ENCODE data around the gene PJA1. TPM values are rescaled to one million over a fixed set of nuclear protein-coding genes. Genes with fewer than 3 reads are reported as not detected.

The PJA1 gene
- total RNA-seq, 1 donor from 2014 or later, result 37.8 TPM

DNA sequence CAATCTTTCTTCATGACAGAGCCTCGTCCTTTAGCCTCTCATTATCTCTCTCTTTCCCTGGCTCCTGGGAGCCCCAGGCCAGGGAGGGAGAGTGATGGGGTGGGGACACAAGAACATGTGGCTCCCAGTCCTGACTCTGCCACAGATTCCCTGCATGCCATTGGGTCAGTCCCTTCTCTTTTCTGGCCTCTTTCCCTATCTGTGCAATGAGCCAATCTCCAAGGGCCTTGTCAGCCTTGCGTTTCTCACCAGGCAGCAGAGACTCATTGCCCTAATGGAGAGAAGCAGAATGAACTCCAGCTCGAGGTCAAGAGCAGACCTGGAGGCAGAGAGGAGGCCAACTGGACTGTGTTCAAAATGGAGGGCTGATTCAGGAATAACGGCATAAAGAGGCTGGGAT, 38.4 kb upstream of the PJA1 start:
- H3K27me3 ChIP-seq (ENCODE audit: control insufficient read depth, insufficient read depth, low read length), result no peaks in the 10 kb centered on the region
- H3K36me3 ChIP-seq (ENCODE audit: control insufficient read depth, insufficient read depth, low read length), result no peaks in the 10 kb centered on the region
- TF ChIP-seq, protein P1, sequence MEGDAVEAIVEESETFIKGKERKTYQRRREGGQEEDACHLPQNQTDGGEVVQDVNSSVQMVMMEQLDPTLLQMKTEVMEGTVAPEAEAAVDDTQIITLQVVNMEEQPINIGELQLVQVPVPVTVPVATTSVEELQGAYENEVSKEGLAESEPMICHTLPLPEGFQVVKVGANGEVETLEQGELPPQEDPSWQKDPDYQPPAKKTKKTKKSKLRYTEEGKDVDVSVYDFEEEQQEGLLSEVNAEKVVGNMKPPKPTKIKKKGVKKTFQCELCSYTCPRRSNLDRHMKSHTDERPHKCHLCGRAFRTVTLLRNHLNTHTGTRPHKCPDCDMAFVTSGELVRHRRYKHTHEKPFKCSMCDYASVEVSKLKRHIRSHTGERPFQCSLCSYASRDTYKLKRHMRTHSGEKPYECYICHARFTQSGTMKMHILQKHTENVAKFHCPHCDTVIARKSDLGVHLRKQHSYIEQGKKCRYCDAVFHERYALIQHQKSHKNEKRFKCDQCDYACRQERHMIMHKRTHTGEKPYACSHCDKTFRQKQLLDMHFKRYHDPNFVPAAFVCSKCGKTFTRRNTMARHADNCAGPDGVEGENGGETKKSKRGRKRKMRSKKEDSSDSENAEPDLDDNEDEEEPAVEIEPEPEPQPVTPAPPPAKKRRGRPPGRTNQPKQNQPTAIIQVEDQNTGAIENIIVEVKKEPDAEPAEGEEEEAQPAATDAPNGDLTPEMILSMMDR (IDR thresholded peaks at IDR 0.05; ENCODE audit: insufficient read depth, low read length, poor library complexity, severe bottlenecking), result no peak
- DNase-seq (ENCODE audit: low read depth), result no peak
- H3K4me3 ChIP-seq (ENCODE audit: low read depth, low read length), result no peak overlapping the region

GRCh38 chrX:69197690-69198089, 32.4 kb upstream of the PJA1 start:
- H3K4me3 ChIP-seq (ENCODE audit: low read depth, low read length), result no peak overlapping the region
- H3K27me3 ChIP-seq (ENCODE audit: control insufficient read depth, insufficient read depth, low read length), result peaks cover 13% of the 10 kb centered on the region
- TF ChIP-seq, protein P1 (IDR thresholded peaks at IDR 0.05; ENCODE audit: insufficient read depth, low read length, poor library complexity, severe bottlenecking), result no peak
- no peak for DNase-seq (ENCODE audit: low read depth)
- H3K36me3 ChIP-seq (ENCODE audit: control insufficient read depth, insufficient read depth, low read length), result no peaks in the 10 kb centered on the region

DNA sequence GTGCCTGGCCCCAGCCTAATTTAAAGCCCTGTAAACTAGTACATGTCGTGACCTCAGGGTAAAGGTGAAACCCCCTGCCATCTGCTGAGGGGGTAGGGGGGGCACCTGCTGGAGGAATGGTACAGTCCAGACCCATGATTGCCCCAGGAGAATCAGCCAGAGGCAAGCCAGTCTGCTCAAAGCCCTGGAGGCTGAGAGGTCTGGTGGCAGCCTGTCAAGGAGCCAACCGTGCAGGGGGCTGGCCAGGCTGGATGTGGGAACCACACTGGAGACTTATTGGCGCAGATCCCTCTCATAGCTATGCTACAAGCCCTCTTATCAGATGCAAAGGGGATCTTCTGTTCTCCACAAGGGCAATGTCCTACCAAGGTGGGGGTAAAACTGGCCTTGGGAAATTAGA, 31.4 kb upstream of the PJA1 start:
- H3K4me3 ChIP-seq (ENCODE audit: low read depth, low read length), result no peak overlapping the region
- no peak for DNase-seq (ENCODE audit: low read depth)
- TF ChIP-seq, protein P1 (IDR thresholded peaks at IDR 0.05; ENCODE audit: insufficient read depth, low read length, poor library complexity, severe bottlenecking), result no peak
- peaks cover 13% of the 10 kb centered on the region for H3K27me3 ChIP-seq (ENCODE audit: control insufficient read depth, insufficient read depth, low read length)
- no peaks in the 10 kb centered on the region for H3K36me3 ChIP-seq (ENCODE audit: control insufficient read depth, insufficient read depth, low read length)

DNA sequence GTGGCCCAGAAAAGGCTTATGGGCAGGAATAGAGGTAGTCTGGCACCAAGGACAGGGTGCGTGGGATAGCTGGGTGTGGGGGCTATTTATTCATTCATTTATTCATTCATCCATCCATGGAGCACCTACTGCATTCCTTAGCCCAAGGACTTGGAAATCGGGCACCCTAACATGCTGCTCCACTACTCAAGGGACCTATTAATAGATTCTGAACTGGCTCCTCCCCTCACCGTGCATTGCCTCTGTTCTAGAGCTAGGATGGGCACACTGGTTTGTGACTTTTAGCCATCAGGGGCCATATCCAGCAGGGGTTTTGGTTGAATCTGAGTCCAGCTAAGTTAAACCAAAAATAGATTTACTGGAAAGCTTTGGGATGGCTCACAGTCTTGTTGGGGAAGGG, 30.6 kb upstream of the PJA1 start:
- TF ChIP-seq, protein P1 (IDR thresholded peaks at IDR 0.05; ENCODE audit: insufficient read depth, low read length, poor library complexity, severe bottlenecking), result no peak
- DNase-seq (ENCODE audit: low read depth), result no peak
- Histone ChIP-seq H3K4me3 (ENCODE audit: low read depth, low read length) (no peak overlapping the region), H3K36me3 (ENCODE audit: control insufficient read depth, insufficient read depth, low read length) (no peaks in the 10 kb centered on the region), H3K27me3 (ENCODE audit: control insufficient read depth, insufficient read depth, low read length) (peaks cover 13% of the 10 kb centered on the region)

DNA sequence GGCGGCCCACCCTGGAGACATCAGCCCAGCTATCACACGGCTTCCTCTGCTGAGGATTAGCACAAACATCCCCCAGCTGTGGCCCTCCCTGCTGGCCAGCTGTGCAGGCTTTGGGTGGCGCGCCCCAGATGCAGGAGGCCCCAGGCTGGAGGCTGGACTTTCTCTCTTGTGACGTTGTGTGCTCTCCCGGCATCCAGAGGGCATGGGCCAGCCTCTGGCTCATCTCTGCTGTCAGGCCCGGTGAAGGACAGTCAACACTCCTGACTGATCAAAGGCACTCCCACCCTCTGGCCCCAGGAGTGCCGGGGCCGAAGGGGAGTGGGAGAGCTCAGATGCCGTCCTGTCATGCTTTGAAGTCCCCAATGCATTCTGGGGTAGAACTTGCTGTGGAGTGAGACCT, 29.9 kb upstream of the PJA1 start:
- H3K4me3 ChIP-seq (ENCODE audit: low read depth, low read length), result no peak overlapping the region
- H3K27me3 ChIP-seq (ENCODE audit: control insufficient read depth, insufficient read depth, low read length), result peaks cover 13% of the 10 kb centered on the region
- DNase-seq (ENCODE audit: low read depth), result no peak
- H3K36me3 ChIP-seq (ENCODE audit: control insufficient read depth, insufficient read depth, low read length), result no peaks in the 10 kb centered on the region
- TF ChIP-seq, protein P1 (IDR thresholded peaks at IDR 0.05; ENCODE audit: insufficient read depth, low read length, poor library complexity, severe bottlenecking), result no peak

GRCh38 chrX:69192603-69193002, 27.4 kb upstream of the PJA1 start:
- peaks cover 16% of the 10 kb centered on the region for H3K27me3 ChIP-seq (ENCODE audit: control insufficient read depth, insufficient read depth, low read length)
- H3K4me3 ChIP-seq (ENCODE audit: low read depth, low read length), result no peak overlapping the region
- no peaks in the 10 kb centered on the region for H3K36me3 ChIP-seq (ENCODE audit: control insufficient read depth, insufficient read depth, low read length)
- TF ChIP-seq, protein P1 (IDR thresholded peaks at IDR 0.05; ENCODE audit: insufficient read depth, low read length, poor library complexity, severe bottlenecking), result no peak
- no peak for DNase-seq (ENCODE audit: low read depth)

Measured in kidney epithelial cell (primary cell).